ENCODE results near the gene PXMP4. TPM values are rescaled to one million over a fixed set of nuclear protein-coding genes. Genes with fewer than 3 reads are reported as not detected.
"Not testable (repeated sequence)": the region's sequence is repeated elsewhere in the genome, so short reads cannot be mapped to it uniquely, and the experiment has no call there.

The PXMP4 gene
- total RNA-seq, 1 donor from 2014 or later, result 11.3 TPM

GRCh38 chr20:33703498-33704137 lies 16.5 kb downstream of the PXMP4 start:
- DNase-seq (ENCODE audit: low spot score), result no peak

GRCh38 chr20:33702861-33703260 lies 17.2 kb downstream of the PXMP4 start:
- no peak for DNase-seq (ENCODE audit: low spot score)

DNA sequence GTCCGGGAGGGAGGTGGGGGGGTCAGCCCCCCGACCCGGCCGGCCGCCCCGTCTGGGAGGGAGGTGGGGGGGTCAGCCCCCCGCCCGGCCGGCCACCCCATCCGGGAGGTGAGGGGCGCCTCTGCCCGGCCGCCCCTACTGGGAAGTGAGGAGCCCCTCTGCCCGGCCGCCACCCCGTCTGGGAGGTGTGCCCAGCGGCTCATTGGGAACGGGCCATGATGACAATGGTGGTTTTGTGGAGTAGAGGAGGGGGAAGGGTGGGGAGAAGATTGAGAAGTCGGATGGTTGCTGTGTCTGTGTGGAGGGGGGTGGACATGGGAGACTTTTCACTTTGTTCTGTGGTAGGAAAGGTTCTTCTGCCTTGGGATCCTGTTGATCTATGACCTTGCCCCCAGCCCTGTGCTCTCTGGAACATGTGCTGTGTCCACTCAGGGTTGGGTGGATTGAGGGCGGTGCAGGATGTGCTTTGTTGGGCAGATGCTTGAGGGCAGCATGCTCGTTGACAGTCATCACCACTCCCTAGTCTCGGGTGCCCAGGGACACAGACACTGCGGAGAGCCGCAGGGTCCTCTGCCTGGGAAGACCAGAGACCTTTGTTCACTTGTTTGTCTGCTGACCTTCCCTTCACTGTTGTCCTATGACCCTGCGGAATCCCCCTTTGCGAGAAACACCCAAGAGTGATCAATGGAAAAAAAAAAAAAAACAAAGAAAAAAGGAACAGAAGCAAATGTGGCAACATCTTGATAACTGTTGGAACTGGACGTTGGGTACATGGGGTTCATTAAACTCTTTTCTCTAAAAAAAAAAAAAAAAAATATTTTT lies 18.3 kb downstream of the PXMP4 start:
- no peak for DNase-seq (ENCODE audit: low spot score)

DNA sequence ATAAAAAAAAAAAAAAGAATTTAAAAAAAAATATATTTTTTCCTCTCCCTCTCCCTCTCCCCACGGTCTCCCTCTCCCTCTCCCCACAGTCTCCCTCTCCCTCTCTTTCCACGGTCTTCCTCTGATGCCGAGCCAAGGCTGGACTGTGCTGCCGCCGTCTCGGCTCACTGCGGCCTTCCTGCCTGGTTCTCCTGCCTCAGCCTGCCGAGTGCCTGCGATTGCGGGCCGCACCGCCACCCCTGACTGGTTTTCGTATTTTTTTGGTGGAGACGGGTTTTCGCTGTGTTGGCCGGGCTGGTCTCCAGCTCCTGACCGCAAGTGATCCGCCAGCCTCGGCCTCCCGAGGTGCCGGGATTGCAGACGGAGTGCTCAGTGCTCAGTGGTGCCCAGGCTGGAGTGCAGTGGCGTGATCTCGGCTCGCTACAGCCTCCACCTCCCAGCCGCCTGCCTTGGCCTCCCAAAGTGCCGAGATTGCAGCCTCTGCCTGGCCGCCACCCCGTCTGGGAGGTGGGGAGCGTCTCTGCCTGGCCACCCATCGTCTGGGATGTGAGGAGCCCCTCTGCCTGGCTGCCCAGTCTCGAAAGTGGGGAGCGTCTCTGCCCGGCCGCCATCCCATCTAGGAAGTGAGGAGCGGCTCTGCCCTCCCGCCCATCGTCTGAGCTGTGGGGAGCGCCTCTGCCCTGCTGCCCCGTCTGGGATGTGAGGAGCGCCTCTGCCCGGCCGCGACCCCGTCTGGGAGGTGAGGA lies 19.2 kb downstream of the PXMP4 start:
- DNase-seq (ENCODE audit: low spot score), result not testable (repeated sequence)

DNA sequence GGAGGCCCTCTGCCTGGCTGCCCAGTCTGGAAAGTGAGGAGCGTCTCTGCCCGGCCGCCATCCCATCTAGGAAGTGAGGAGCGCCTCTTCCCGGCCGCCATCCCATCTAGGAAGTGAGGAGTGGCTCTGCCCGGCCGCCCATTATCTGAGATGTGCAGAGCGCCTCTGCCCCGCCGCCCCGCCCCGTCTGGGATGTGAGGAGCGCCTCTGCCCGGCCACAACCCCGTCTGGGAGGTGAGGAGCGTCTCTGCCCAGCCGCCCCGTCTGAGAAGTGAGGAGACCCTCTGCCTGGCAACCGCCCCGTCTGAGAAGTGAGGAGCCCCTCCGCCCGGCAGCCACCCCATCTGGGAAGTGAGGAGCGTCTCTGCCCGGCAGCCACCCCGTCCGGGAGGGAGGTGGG lies 21.1 kb downstream of the PXMP4 start:
- DNase-seq (ENCODE audit: low spot score), result not testable (repeated sequence)

DNA sequence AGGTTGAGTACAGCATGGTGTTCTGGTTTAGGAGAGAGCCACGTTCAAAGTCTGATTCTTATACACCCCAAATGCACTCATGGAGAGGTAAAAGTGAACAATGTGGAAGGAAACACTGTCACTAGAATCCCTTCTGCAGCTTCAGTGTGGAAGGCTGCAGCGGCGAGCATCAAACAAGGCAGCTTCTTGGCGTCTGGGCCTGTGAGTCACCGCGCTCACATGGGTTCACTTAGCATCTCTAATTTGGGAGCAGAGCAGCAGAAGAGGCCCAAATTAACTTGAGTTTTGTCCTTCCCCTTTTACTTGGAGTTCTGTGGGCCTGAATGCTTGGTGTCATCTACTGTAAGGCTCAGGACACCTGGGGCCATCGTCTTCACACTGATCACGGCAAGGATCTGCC lies 23.0 kb downstream of the PXMP4 start:
- DNase-seq (ENCODE audit: low spot score), result no peak

DNA sequence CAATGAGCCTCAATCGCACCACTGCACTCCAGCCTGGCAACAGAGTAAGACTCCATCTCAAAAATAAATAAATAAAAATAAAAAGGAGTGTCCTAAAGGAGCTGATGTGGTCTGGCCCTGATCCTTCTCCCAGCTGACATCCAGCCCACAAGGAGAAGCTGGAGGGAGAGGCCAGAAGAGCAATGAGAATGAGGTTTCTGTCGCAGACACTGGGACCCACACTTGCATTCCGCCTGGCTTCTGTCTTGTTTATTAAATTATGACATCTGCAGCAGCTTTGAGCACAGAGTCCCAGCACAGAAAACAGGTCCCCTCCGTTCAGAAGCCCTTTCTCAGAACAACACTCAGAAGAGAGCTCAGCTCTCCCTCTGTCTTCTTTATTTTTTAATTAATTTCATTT lies 23.7 kb downstream of the PXMP4 start:
- no peak for DNase-seq (ENCODE audit: low spot score)

DNA sequence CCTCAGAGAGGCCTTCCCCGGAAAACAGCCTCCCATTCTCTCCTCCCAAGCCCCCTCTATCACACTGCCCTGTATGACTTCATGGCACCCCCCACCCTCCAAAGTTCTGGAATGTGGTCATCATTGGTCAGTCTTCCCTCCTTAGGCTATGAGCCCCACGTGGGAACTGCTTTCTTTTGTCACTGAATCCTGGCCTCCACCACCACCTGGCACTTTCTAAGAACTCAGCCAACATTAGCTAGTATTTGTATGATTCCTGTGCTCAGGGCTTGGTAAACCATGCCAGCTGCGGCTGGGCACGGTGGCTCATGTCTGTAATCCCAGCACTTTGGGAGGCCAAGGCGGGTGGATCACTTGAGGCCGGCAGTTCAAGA lies 25.5 kb downstream of the PXMP4 start:
- DNase-seq (ENCODE audit: low spot score), result no peak

DNA sequence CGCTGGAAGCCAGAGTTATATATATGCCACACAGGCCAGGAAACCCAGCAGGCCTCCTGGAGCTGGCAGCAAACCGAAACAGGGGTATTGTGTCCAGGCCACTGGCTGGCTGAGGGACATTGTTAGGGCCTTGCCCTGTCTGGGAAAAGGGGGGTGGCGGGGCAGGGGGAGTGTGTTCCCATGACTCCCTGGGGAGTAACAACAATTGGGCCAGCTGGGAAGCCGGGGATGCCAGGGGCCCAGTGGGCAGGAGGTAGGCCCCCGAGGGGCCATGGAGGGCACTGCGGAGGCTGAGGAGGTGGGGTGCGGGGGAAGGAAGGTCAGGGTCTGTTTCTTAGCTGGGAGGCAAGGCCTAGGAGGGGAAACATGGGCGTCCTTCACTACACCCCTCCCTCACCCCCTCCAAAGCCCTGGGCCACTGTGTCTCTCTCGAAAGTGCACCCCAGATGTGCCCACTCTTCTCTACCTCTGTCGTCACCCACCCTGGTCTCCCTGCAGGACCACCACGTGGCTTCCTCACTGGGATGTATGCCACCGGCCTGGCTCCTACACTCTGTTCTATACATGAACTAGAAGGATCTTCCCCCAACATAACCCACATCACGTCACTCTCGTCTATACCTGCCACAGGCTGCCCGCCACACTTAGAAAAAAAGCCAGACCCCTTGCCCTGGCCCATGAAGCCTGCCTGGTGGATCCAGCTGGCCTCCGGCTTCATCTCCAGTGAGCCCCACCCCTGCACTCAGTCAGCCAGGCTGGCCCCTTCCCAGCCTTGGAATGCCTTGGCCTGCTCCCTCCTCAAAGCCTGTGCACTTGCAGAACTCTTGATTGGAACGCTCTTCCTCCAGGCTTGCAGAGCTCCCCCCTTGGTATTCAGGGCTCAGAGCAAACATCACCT lies 26.1 kb downstream of the PXMP4 start:
- DNase-seq (ENCODE audit: low spot score), result peak; percentile 79

- no peak for DNase-seq (ENCODE audit: low spot score)
Observed at GRCh38 chr20:33693289-33693688, 26.8 kb downstream of the PXMP4 start.

GRCh38 chr20:33689973-33690372 lies 30.1 kb downstream of the PXMP4 start:
- DNase-seq (ENCODE audit: low spot score), result peak; percentile 71

DNA sequence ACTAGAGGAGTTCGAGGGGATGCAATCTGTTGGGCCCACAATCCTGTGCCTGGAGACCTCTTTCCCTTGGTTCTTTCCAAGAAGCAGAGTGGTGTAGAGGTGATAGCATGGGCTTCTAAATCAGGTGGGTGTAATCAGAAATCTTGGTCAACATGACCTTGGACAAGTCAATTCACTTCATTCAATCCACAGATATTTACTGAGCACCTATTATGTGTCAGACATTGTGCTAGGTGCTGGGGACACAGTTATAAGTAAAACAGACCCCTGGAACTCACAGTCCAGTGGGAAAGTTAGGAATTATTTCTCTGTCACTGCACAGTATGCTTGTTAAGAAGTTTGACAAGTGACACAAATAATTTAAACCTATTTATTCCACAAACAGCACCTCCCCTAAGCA lies 30.6 kb downstream of the PXMP4 start:
- DNase-seq (ENCODE audit: low spot score), result no peak

DNA sequence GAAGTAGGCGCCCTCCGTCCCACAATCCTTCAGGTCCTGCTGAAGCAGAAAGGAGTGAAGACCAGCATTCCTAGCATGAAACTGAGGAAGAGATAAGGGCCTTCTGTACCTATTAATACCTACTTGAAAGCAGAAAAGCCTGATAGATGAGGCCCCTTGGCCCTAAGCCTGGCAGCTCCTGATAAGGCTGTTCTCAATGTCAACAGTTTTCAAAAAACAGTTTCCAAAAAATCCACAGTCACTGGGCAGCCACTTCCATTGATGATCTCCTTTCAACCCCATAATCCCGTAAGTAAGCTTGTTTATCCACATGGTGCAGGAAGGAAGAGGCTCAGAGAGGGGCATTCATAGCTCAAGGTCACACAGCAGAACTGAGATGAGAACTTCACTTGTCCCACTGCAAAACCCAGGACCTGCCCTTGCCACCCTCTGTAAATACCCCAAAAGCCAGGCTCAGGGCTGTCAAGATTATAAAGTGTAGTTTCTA lies 31.1 kb downstream of the PXMP4 start:
- peak; percentile 57 for DNase-seq (ENCODE audit: low spot score)

DNA sequence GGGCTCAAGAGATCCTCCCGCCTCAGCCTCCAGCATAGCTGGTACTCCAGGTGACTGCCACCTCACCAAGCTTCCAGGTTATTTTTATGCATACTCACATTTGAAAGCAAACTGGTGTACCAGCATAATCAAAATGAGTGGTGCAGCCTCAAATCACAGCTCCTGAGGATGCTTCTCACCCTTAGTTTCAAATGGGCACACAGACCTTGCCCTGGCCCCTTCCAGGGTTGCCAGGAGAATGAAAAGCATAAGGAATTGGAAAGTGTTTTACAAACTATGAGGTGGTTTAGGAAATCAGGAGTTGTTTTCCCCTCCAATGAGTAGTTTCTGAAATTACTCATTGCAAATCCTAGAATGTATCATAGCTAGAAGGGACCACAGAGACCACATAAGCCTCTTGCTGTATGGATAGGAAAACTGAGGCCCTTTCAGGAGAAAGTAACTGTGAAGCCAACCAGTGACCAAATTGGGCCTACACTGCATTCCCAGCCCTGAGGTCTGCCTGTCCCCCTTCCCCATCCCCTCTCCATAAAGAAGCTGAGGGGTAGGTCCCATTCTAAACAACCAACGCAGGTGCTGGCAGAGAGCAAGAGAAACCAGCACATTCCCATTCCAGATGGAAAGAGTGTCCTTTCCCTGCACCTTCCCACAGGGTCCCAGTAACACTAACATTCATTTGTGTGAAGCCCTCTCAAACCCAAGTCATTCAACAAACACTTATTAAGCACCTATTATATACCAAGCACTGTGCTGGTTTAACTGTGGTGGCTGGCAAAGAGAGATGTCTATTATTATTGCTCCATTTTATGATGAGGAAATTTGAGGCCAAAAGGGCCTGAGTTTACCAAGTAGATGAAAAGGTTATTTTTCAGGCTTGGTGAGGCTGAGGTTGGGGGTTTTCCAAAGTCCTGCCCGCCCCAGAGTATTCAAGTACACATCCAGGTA lies 31.8 kb downstream of the PXMP4 start:
- no peak for DNase-seq (ENCODE audit: low spot score)

DNA sequence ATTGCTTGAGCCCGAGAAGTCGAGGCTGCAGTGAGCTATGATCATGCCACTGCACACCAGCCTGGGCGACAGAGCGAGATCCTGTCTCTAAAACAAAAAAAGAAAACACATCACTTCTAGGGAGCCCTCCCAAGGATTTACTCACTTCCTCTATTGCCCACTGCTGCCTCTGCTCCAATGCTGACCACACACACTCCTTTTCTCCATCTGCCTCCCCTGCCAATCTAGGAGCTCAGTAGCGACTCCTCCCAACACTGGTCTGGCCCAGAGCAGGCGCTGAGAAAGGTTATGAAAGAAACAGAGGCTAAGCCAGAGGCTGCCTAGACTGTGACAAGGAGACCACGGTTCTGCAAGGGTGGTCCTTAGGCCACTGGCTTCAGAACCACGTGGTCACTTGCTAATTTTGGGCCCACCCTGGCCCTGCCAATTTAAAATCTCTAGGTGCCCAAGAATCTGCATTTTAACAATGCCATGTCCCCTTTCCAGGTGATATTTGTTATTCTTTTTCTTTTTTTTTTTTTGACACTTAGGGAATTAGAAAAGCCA lies 32.7 kb downstream of the PXMP4 start:
- DNase-seq (ENCODE audit: low spot score), result peak; percentile 62

- no peak for DNase-seq (ENCODE audit: low spot score)
Observed at GRCh38 chr20:33686984-33687366, 33.1 kb downstream of the PXMP4 start.

DNA sequence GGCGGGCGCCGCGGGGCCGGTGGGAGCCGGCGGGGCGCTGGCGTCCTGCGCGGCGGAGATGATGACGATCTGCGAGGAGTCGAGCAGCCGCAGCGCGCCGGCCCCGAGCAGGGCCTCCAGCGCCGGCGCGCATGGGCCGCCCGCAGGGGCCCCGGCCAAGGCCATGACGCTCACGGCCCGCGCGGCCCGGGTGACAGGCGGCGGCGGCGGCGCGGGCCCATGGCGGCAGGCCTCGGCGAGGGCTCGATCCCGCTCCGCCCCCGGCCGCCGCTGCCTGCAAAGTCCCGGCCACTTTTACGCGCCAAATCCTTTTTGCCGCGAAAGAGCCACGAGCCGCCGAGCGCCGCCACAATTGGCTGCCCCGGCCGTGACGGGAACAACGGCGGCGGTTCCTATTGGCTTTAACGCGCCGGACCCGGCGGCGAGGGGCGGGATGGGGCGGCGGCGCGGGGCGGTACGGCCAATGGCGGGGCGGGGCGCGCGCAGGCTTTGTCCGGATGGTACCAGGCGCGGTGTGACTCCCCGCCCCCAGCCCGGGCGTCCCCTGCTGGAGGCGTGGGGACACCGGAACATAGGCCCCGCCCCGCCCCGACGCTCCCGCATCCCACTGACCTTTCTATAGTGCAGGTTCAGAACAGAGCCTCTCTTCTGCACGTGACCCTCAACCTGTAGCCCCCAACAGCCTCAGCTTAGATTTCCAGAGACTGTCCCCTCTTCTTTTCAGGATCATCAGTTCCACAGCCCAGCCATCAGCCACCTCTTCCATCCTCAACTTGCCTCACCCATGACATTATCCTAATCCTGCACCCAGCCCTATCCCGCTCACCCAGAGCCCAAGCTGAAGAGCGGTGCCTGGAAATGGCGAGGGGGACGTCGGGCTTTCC lies 33.8 kb downstream of the PXMP4 start, which contains the start of gene E2F1:
Gene E2F1, minus strand, starts transcription at position 286 of the 884 bp plus-strand sequence. Its CDS starts 121 bp downstream, at position 165.
- peak; percentile 96 for DNase-seq (ENCODE audit: low spot score)

DNA sequence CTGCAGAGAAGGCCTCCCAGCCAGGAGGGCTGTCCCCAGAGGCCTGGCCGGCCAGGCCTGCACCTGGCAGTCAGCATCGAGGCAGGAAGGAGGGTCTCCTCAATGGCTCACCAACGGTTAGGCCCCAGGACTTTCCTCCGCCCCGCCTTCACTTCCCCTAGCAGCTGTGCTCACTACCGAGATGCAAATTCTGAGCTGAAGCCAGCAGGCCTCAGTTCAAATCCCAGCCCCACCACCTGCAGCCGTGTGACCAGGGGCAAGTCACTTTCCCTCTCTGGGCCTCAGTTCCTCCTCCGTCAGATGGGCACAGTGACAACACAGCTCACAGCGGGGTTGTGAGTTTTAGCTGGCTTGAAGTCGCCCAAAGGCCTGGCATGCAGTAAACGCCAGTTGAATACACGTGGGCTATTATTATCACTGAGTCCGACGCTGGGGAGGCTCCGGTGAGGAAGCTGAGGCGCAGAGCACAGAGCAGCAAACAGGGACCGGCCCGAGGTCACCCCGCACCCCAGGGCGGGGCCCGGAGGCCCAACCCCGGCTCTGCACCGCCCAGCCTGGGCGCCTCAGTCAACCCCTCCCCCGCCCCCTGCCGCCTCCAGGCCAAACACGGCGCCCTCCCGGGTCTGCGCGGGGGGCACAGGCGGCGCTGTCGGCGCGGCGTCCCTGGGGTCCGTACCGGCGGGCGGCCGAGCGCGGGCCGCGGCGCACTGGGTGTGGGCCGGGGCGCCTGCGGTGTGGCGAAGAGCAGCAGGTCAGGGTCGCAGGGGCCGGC lies 34.6 kb downstream of the PXMP4 start:
- no peak for DNase-seq (ENCODE audit: low spot score)
